T-helper 2 cell treated with Interferon-gamma antibody and Interleukin-4, amounts not matched to agents 5 μg/mL and 100 μg/mL, for 36 hours (primary cell): ENCODE results near the gene ISG15.
A peak's percentile ranks its signal among the peaks of the same experiment; 100 is the strongest.

Source experiments
- DNase-seq: peaks from one replicate; pipeline ENCODE4 v3.0.0; 2021; ENCODE audit warnings: low spot score
- H3K27ac Mint-ChIP-seq: one replicate; pipeline ENCODE4 v1.8.0; 2021; ENCODE audit warnings: mild to moderate bottlenecking, mixed read lengths
- H3K27me3 Mint-ChIP-seq: one replicate; pipeline ENCODE4 v1.8.0; 2021; ENCODE audit warnings: low read depth, mixed read lengths
- H3K36me3 Mint-ChIP-seq: one replicate; pipeline ENCODE4 v1.8.0; 2021; ENCODE audit warnings: low read depth, mixed read lengths
- H3K4me1 Mint-ChIP-seq: one replicate; pipeline ENCODE4 v1.8.0; 2021; ENCODE audit warnings: low read depth, mixed read lengths
- H3K4me3 Mint-ChIP-seq: one replicate; pipeline ENCODE4 v1.8.0; 2022; ENCODE audit warnings: mild to moderate bottlenecking, moderate library complexity, mixed read lengths
- H3K9me3 Mint-ChIP-seq: one replicate; pipeline ENCODE4 v1.8.0; 2021; ENCODE audit warnings: mixed read lengths

ISG15 gene

DNA sequence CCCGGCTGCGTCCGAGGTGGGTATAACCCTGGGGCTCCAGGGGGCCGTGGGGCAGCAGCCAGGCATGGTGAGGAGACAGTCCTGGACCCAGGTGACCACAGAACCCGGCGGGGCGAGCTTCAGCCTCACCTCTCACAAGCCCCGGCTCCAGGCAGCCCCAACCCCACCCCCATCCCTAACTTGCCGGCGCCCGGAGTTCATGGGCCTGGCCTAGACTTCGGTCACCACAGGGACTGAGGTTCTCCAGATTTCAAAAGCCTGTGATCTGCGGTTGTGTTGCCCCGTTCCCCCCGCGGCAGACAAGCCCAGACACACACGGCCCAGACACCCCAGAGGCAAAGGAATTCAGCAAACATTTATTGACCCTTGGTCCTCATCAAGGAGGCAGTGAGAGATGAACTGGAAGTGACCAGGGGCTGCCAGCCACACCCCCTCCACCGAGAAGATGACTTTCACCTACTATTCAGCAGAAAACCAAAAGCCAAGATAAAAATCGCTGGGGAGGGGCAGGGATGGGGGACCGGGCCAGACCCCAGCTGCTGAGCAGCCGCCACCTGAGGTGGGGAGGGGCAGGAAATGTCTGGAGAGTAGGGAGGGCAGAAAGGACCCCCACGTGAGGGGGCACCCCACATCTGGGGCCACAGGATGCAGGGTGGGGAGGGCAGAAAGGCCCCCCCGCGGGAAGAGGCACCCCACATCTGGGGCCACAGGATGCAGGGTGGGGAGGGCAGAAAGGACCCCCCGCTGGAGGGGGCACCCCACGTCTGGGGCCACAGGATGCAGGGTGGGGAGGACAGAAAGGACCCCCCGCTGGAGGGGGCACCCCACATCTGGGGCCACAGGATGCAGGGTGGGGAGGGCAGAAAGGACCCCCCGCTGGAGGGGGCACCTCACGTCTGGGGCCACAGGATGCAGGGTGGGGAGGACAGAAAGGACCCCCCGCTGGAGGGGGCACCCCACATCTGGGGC lies 17.3 kb upstream of the ISG15 start:
- peaks cover 30% of the 10 kb centered on the region for H3K27me3 Mint-ChIP-seq
- no peak overlapping the region for H3K4me3 Mint-ChIP-seq
- H3K4me1 Mint-ChIP-seq: peaks cover 4% of the 10 kb centered on the region
- DNase-seq: no peak
- no peak overlapping the region for H3K27ac Mint-ChIP-seq
- H3K36me3 Mint-ChIP-seq: no peaks in the 10 kb centered on the region
- peaks cover 4% of the 10 kb centered on the region for H3K9me3 Mint-ChIP-seq

DNA sequence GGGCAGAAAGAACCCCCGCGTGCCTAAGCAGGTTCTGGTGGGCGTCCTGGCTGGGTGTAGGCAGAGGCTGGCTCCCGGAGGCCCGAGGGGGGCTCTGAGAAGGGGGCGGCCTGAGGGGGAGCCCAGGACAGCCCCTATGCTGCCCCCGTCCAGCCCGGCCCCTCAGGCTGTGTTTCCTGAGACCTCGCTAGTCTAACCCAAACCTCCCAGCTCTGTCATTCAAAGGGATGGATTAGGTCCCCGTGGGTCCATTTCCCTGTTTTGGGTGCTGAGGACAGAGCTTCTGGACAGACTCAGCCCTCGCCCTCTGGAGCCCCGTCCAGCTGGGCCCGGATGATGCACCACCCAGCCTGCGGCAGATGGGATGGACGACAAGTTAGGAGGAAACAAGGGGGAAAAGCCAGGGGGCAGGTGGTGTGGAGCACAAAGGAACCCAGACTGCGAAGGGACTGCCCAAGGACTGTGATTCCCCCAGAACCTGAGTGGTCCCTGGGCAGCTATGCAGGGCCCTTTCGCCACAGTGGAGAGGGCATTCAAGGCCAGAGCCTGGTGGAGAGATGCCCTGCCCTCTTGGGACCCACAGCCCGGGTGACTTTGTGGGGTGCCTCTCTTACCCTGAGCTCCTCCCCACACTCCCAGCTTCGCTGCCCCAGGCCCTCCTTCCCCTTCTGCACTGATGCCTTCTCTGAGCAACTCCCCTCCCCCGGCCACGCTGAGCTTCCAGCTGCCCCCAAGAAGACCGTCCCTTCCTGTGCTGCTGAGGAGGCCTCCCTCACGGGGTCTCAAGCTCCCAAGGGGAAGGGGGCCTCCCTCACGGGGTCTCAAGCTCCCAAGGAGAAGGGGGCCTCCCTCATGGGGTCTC lies 16.2 kb upstream of the ISG15 start:
- H3K9me3 Mint-ChIP-seq: peaks cover 4% of the 10 kb centered on the region
- no peak for DNase-seq
- no peaks in the 10 kb centered on the region for H3K36me3 Mint-ChIP-seq
- H3K4me3 Mint-ChIP-seq: no peak overlapping the region
- peaks cover 31% of the 10 kb centered on the region for H3K27me3 Mint-ChIP-seq
- H3K4me1 Mint-ChIP-seq: peaks cover 4% of the 10 kb centered on the region
- H3K27ac Mint-ChIP-seq: no peak overlapping the region

DNA sequence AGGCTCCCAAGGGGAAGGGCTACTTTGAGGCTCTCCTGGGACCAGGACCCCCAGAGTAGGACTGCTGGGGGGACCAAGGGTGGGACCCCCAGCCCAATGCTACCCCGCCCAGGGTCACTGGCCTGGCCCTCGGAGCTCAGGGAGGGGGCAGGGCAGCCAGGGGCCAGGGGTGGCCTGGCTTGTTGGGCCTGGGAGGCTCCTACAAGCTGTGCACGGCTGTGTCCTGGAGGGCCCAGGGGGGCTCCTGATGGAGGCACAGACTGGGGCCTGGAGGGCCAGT lies 15.6 kb upstream of the ISG15 start:
- no peak for DNase-seq
- H3K36me3 Mint-ChIP-seq: no peaks in the 10 kb centered on the region
- H3K9me3 Mint-ChIP-seq: no peaks in the 10 kb centered on the region
- H3K4me3 Mint-ChIP-seq: no peak overlapping the region
- H3K27ac Mint-ChIP-seq: no peak overlapping the region
- peaks cover 33% of the 10 kb centered on the region for H3K27me3 Mint-ChIP-seq
- H3K4me1 Mint-ChIP-seq: peaks cover 4% of the 10 kb centered on the region

DNA sequence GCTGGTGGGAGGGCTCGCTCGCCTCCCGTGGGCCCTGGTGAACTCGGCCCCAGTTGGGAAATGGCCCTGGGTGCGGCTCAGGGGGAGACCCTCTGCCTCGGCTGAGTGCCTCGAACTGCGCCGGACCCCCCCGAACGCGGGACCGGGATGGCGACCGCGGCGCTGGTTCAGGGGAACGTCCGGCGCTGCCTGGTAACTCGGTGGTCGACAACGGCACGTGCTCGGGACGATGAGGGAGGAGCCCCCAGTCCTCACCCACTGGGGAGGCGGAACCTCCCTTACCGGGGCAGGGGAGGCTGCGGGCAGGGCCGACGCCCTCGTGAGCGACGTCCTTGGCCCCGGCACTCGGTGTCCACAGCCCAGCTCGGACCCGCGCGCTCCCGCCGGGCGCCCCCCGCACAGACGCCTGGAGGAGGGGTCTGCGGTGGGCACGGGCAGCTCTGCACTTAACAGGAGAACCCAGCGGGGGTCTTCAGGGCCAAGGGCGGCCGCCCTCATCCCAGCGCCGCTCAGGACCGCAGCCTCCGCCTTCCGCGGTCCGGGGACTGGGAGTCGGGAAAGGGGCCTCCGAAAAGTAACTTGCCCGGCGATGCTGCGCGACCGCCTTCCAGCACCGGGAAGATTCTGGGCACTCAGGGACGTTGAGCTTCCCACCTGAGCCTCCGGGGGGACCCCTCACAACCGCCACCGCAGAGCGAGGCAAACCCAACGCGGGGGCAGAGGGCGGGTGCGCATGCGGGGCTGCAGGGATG lies 15.1 kb upstream of the ISG15 start:
- no peaks in the 10 kb centered on the region for H3K9me3 Mint-ChIP-seq
- no peak overlapping the region for H3K27ac Mint-ChIP-seq
- no peaks in the 10 kb centered on the region for H3K36me3 Mint-ChIP-seq
- no peak overlapping the region for H3K4me3 Mint-ChIP-seq
- peaks cover 4% of the 10 kb centered on the region for H3K4me1 Mint-ChIP-seq
- H3K27me3 Mint-ChIP-seq: peaks cover 35% of the 10 kb centered on the region
- DNase-seq: no peak

DNA sequence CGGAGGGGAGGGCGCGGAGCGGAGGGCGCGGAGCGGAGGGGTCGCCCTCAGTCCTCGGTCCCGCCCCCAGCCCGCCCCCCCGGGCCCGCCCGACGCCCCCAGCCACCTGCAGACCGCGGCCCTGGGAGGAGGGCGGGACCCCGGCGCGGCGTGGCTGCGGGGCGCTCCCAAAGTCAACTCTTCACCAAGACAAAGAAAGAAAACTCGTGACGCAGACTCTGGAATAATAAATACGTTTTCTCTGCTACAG lies 14.6 kb upstream of the ISG15 start:
- Mint-ChIP-seq H3K4me3 (no peak overlapping the region), H3K27ac (no peak overlapping the region), H3K4me1 (peaks cover 4% of the 10 kb centered on the region), H3K36me3 (no peaks in the 10 kb centered on the region), H3K27me3 (peaks cover 39% of the 10 kb centered on the region), H3K9me3 (no peaks in the 10 kb centered on the region)
- DNase-seq: no peak

DNA sequence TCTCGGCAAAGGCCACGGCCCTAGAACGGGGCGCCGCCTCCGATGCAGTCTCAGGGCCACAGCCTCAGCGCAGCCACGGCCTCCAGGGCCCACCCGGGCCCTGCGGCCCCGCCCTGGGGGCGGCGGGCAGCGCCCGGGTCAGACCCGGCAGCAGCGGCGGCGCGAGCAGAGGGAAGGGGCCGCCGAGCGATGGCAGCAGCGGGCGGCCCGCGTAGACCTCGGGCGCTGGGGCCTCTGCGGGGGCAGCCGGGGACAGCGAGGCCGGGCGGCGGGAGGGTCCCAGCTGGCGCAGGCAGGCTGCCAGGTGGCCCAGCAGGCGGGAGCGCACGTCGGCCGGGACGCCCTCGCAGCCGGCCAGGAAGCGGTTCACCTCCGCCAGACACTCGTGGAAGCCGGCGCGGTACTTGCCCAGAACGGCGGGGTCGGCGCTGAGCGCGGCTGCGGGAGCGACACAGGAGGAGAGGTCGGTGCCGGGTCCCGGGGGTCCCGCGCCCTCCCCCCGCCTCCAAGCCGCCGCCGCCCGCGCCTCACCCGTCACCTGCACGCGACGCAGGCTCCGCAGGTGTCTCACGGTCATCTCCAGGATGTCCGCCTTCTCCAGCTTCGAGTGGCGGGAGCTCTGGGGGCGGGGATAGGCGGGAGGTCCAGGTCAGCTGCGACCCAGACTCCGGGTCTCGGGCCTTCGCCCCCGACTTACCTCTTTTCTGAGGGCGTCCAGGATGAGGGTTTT lies 14.1 kb upstream of the ISG15 start:
- Mint-ChIP-seq H3K9me3 (no peaks in the 10 kb centered on the region), H3K4me1 (peaks cover 4% of the 10 kb centered on the region), H3K27ac (no peak overlapping the region), H3K27me3 (peaks cover 39% of the 10 kb centered on the region), H3K36me3 (no peaks in the 10 kb centered on the region), H3K4me3 (no peak overlapping the region)
- no peak for DNase-seq

DNA sequence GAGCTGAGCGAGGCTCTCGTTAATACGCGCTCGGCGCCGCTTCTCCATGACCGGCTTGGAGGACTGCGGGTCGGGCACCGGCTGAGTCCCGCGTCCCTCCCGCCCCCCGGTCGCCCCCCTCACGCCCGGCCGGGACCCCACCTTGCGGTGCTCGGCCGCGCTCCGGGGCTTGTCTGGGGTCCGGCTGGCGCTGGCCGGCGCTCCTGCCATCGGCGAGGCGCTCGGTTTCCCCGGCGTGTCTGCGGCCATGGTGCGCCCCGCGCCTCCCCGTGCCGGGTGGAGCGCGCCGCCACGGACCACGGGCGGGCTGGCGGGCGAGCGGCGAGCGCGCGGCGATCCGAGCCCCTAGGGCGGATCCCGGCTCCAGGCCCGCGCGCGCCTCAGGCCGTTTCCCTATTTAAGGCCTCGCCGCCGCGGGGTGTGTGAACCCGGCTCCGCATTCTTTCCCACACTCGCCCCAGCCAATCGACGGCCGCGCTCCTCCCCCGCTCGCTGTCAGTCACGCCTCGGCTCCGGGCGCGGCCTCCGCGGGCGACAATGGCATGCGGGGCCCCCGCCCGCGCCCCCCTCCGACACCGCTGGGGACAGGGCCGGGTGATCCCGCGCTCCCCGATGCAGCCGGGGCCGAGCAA lies 13.5 kb upstream of the ISG15 start, which contains the start of gene HES4:
TSS of gene HES4 (minus strand) at position 373 of the 632 bp plus-strand sequence. CDS start at position 249, 124 bp downstream.
- peak within 1 kb of the TSS; percentile 68 for H3K4me3 Mint-ChIP-seq
- H3K36me3 Mint-ChIP-seq: no peaks in the 10 kb centered on the region
- H3K4me1 Mint-ChIP-seq: peaks cover 8% of the 10 kb centered on the region
- H3K27ac Mint-ChIP-seq: peak within 1 kb of the TSS; percentile 73
- DNase-seq: peak; percentile 70
- H3K9me3 Mint-ChIP-seq: no peaks in the 10 kb centered on the region
- peaks cover 39% of the 10 kb centered on the region for H3K27me3 Mint-ChIP-seq

DNA sequence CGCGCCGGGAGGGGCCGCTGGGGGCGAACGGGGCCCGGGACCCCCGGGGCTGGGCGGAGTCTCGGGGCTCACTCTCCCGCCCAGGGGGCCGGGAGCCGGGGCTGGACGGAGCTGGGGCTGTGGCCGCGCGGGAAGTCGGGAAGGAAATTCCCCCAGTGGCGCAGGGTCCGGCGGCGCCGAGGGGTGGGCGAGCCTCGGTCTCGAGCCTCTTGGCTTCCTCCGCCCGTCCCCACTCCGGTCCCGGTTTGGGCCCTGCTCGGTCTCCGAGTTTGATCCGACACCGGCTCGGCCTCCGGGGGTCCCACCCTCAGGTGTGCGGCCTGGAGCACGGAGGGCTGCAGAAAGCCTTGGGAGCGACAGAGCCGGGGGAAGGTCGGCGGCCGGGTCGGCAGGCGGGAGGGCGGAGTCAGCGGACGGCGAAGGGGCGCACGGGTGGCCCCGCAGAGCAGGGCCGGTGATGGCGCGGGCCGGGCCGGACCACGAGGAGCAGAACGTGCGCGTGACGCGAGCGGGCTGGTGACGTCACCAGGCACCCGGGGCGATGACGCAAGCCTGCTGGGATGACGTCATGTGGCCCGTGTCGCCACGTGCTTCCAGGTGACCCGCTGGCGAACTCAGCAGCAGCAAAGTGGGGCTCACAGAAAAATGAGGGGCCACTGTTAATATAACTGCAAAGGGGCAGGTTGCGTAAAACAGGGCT lies 12.8 kb upstream of the ISG15 start:
- Mint-ChIP-seq H3K27me3 (peaks cover 39% of the 10 kb centered on the region), H3K36me3 (no peaks in the 10 kb centered on the region), H3K4me3 (peak overlapping the region; percentile 68), H3K27ac (peak overlapping the region; percentile 73), H3K9me3 (no peaks in the 10 kb centered on the region), H3K4me1 (peaks cover 14% of the 10 kb centered on the region)
- peak; percentile 51 for DNase-seq

DNA sequence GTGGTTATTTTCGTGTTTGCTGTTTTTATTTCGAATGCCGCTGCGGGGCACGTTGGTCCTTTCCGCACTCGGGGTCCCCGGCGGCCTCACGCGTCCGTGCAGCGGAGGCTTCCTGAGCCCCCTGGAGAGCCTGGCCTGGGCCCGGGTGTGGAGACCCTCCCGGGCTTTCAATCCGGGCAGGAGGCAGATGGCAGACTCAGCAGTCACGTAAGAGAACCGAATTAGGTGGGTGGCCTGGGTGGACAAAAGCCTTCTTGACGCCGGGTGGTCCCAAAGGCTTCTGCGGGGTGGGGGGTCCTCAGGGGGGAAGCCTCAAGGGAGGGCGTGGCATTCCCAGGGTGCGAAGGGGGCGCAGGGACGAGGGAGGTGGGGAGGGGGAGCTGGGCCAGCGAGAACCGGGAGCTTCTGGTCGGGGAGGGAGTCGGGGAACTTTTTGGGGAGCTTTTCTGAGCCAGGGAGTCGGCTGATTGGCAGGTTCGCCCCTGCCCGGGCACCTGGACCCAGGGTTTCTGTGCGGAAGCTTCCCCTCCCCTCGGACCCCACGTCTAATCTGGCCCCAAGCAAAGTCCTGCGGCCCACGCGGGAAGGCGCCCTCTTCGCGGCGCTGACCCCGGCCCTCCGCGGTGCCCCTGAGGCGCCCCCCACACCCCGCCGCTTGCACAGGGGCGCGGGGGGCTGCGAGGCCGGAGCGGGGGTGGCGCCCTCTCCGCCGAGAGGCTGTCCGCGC lies 12.1 kb upstream of the ISG15 start:
- peaks cover 12% of the 10 kb centered on the region for H3K4me1 Mint-ChIP-seq
- H3K4me3 Mint-ChIP-seq: peak overlapping the region; percentile 5
- peaks cover 34% of the 10 kb centered on the region for H3K27me3 Mint-ChIP-seq
- no peaks in the 10 kb centered on the region for H3K36me3 Mint-ChIP-seq
- H3K27ac Mint-ChIP-seq: no peak overlapping the region
- no peak for DNase-seq
- H3K9me3 Mint-ChIP-seq: no peaks in the 10 kb centered on the region

DNA sequence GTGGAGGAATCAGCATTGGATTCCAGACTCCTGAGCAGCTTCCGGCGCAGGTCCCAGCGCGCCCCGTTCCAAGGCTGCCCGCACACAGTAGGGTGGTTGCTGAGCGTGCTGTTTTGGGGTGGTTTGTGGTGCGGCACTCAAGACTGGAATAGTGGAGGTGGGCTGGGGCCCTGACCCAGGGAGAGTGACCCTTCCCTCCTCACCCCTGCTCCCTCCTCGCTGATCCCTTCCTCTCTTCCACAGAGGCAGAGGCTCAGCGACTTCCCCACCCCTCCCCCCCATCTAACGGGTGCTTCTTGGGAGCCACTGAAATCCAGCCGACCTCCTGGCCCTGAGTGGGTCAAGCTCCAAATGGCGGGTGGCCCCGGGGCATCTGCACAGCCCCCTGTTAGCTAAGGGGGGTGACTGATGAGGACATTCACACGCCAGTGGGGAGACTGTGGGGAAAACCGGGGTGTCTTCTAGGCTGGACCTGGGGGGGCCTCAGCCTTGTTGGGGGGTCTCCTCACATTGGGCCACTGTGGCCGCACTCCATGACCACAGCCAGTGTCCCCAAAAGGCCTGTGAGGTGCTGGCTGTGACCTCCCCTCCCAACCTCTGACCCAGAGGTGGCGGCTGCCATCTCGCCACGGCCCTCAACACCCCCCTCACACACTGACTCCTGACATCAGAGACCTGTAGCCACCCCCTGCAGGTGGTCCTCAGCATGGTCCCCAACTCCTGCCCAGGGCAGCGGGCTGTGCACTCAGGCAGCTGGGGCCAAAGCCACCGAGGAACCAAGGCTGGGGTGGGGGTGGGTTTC lies 9.5 kb upstream of the ISG15 start:
- H3K4me3 Mint-ChIP-seq: no peak overlapping the region

DNA sequence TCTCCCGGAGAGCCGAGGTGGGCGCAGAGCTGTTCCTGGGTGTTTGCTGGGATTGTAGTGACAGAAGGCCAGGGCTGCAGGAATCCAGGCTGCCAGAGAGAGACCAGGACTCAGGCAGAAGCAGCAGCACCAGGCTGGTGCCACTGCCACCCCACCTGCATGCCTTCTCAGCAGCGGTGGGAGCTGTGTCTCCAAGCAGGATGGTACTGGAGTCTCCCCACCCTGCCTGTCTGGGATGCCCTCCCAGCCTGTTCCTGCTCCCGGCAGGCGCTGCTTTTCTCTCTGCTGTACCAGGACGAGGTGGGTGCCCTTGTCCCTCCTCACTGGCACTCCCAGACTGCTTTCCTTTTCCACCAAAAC lies 8.9 kb upstream of the ISG15 start:
- no peak overlapping the region for H3K27ac Mint-ChIP-seq
- H3K4me1 Mint-ChIP-seq: peaks cover 12% of the 10 kb centered on the region
- H3K4me3 Mint-ChIP-seq: peak overlapping the region; percentile 28
- H3K9me3 Mint-ChIP-seq: no peaks in the 10 kb centered on the region
- no peak for DNase-seq
- H3K27me3 Mint-ChIP-seq: peaks cover 37% of the 10 kb centered on the region
- no peaks in the 10 kb centered on the region for H3K36me3 Mint-ChIP-seq

More for the DNA sequence above, 9.5 kb upstream of the ISG15 start:
- no peaks in the 10 kb centered on the region for H3K36me3 Mint-ChIP-seq
- H3K27ac Mint-ChIP-seq: no peak overlapping the region
- H3K9me3 Mint-ChIP-seq: no peaks in the 10 kb centered on the region
- DNase-seq: no peak
- peaks cover 34% of the 10 kb centered on the region for H3K27me3 Mint-ChIP-seq
- peaks cover 12% of the 10 kb centered on the region for H3K4me1 Mint-ChIP-seq
